ENCODE data around the gene PTPRM.

GRCh38 chr18:7789856-7790552, 222.9 kb downstream of the PTPRM start:
- TF ChIP-seq CTCF (conservative IDR thresholded peaks at IDR 0.05; ENCODE audit: low read depth, low read length) (peak; percentile 28; the same call in 1 of the 2 replicates), EZH2 (IDR thresholded peaks at IDR 0.05; ENCODE audit: borderline replicate concordance, low read depth, low read length, poor library complexity, severe bottlenecking) (no peak)
